T47D (cell line): ENCODE results near the gene DNAJB1.

Experiments
- DNase-seq, 2 experiments: peaks; one replicate each; pipeline versions ENCODE4 v3.0.0 to v3.0.0-alpha.2; 2011 to 2012; ENCODE audit warnings: low read depth in 1 of 2, low spot score in 1 of 2
- JUND ChIP-seq: IDR thresholded peaks from 2 replicates; pipeline ENCODE4 v1.6.1; 2012; ENCODE audit warnings: low read depth
- in situ Hi-C: cut with HindIII; loops from 2 replicates; pipeline ENCODE4 v1.10.0; 2016; ENCODE audit warnings: low sequenced_read_pairs, low pct_unique_long_range_greater_than_20kb

DNAJB1 gene

DNA sequence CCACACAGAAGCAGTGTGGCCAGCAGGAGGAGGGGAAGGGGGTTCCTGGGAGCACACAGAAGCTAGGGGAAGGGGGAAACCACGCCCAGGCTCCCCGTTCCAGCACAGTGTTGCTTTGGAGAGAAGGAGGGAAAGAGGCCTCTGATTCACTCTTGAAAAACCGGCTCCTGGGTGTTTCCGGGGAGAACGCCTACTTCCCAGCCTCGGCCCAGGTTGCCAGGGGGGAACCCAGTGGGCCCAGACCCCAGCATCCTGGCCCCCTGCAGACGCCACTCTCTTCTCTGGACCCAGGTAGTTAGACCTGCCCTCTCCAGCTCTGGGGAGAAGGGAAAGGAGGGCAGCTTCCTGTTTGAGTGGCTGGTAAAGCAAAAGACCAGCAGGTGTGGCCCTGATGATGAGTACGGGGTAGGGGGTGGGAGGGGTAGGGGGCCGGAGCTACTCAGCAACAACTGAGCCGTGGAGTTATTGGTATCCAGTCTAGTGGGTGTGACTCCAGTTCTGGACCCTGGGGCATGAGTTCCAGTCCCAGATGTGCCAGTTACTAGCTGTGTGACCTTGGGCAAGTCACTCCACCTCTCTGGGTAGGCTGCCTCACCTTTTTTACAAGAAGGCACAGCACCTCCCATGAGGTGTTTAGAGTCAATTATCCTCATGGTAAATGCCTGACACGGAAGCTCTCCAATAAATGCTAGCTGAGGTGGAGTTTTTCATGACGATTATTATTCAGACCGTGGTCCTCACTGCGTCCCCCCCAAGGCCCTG is 23.1 kb downstream of the DNAJB1 start:
- TF ChIP-seq JUND = no peak
- peak in 1 of 2 experiments; percentile 40 for DNase-seq
- in situ Hi-C loops = no loop called here

GRCh38 chr19:14494411-14494810 is 23.8 kb downstream of the DNAJB1 start:
- no peak for DNase-seq
- TF ChIP-seq JUND = no peak
- in situ Hi-C loops = no loop called here

DNA sequence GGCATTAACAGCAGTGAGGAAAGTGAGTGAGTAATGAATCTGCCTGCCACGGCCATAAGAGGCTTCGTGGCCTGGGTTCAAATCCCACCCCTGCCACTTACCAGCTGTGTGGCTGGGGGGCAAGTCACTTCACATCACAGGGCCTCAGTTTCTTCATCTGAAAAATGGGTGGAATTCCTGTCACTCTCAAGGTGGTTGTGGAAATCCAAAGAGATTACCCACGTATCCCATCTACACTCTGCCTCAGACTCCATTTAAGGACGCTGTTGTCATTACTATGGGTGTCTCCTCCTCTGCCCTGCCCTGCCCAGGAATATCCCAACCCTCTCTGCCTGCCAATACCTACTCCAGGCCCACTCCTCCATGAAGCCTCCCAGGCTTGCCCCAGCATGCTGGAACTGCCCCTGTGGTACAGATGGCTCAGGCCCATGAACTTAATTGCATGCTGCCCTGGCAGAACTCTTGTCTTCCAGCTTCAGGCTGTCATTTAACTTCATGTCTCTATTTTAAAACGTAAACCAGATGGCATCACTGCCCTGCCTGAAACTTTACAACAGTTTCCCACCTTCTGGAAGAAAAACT is 25.4 kb downstream of the DNAJB1 start:
- DNase-seq = no peak
- TF ChIP-seq JUND = no peak
- in situ Hi-C loops = no loop called here

GRCh38 chr19:14487370-14488125 is 30.6 kb downstream of the DNAJB1 start:
- in situ Hi-C loops = no loop called here
- TF ChIP-seq JUND = no peak
- DNase-seq = no peak

GRCh38 chr19:14482172-14482941 is 35.8 kb downstream of the DNAJB1 start:
- DNase-seq = no peak
- in situ Hi-C loops = no loop called here
- no peak for TF ChIP-seq JUND

DNA sequence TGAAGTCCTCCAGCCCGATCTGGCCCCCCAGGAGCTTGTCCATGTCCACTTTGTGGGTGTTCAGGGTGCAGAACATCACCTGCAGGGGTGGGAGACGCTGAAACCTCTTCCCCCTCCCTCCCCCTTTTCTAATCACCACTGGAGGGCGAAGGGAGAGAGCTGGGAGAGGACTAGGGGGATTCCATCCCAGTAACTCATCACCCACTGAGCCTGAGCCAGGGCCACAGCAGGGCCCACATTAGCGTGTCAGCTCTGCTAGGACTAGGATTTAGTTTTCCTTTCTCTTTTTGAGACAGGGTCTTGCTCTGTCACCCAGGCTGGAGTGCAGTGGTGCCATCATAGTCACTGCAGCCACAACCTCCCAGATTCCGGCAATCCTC is 37.5 kb downstream of the DNAJB1 start:
- in situ Hi-C loops = no loop called here
- no peak for DNase-seq
- no peak for TF ChIP-seq JUND

DNA sequence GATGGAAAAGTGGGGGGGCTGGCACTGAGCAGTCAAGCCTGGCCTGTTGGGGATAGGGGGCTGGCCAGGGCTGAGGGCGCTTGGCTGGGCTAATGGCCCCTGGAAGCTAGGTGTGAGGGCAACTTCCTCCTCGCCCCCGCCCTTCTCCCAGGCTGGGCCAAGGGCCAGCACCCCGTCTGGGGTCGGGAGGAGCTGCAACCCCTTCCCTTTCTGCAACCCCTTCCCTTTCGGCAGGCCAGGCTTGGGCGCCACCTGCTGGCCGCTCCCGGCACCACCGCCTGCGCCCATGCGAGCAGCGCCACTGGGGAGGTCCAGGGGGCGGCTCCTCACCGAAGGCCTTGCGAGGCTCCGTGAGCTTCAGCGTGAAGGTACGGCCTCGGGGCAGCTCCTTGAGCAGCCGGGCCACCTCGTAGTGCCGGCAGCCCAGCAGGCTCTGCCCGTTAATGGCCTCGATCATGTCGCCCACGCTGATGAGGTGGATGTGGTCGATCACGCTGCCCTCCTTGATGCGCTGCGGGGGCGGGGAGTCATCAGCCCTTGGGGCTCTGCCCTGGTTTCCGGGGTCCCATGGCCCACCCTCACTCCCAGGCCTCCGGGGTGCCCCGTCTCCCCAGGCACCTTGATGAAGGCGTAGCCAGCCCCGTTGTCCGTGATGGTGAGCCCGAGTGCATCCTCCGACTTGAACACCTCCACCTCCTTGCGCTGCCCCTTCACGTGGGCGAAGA is 38.1 kb downstream of the DNAJB1 start:
- TF ChIP-seq JUND = no peak
- DNase-seq = peak; percentile 32 to 61
- in situ Hi-C loops = no loop called here

DNA sequence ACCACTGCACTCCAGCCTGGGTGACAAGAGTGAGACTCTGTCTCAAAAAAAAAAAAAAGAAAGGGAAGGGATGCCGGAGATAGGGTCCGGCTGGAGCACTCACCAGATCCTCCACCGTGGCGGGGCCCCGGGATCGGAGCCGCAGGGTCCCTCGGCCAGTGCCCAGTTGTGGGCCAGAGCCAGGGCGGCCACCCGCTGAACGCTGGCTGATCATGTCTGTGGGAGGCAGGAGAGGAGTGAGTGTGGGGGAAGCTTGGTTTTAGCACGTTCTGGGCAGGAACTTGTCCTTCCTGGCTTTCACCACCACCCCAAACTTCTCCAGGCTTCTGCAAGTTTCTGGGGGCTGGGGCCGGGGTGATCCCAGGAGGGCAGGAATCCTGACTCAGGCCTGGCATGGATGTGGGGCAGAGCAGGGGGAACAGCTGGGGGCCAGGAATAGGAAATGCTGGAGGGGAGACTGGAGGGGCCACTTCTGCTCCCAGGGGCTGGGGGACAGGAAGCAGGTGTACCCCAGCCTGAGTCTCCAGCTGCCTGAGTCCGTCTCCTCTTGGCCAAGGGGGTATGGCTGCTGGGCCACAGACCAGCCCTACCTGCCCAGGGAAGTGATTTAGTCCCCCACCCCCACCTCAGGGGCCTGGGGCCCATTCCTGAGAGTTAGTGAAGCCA is 38.8 kb downstream of the DNAJB1 start:
- TF ChIP-seq JUND = no peak
- DNase-seq = no peak
- in situ Hi-C loops = no loop called here

GRCh38 chr19:14478113-14478545 is 40.1 kb downstream of the DNAJB1 start:
- in situ Hi-C loops = no loop called here
- TF ChIP-seq JUND = no peak
- no peak for DNase-seq

DNA sequence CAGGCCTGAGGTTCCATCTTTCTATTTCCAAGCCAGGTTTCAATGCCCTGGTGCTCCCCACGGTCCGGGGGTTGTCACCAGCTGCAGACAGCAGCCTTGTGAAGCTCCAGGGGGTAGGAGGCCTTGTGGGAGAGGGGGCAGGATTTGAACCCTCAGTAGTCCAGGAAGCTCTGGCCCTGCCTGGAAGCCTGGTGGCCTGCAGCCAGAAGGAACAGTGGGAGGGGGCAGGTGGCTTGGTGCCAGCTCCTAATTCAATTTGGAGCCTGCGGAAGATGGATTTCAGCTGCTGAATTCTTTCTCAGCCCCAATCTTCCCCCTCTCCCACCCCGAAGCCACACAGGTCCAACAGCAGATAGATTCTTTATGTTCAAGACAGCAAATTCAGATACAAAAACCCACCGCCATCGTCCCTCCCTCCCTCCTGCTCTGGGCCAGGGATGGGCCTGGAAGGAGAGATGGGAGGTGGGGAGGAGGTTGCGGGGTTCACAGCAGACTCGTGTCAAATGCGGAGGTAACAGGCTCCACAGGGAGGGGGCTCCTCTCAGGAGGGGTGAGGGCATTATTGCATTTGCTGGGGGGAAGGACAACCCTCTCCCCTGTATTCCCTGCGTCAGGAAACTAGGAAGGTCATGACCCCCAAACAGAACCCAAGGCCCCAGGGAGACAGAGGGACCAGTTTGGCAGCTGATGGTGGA is 40.6 kb downstream of the DNAJB1 start:
- in situ Hi-C loops = no loop called here

GRCh38 chr19:14476673-14477401 is 41.4 kb downstream of the DNAJB1 start:
- DNase-seq = peak; percentile 16 to 17
- in situ Hi-C loops = no loop called here
- no peak for TF ChIP-seq JUND

More for the DNA sequence above, 40.6 kb downstream of the DNAJB1 start:
- TF ChIP-seq JUND = no peak
- no peak for DNase-seq
